H1 (cell line): Measurements from ENCODE around the gene S1PR3. TPM values are rescaled to one million over a fixed set of nuclear protein-coding genes. Genes with fewer than 3 reads are reported as not detected.

Experiments used
- CREB1 ChIP-seq: IDR thresholded peaks from 2 replicates; pipeline ENCODE4 v1.6.1; 2012; ENCODE audit warnings: inconsistent platforms
- POU5F1 ChIP-seq: IDR thresholded peaks from 2 replicates; pipeline ENCODE4 v1.6.1; 2011; ENCODE audit warnings: low read depth, mild to moderate bottlenecking, low read length, moderate library complexity
- TAF1 ChIP-seq: IDR thresholded peaks from 2 replicates; pipeline ENCODE4 v1.6.1; 2011; ENCODE audit warnings: mild to moderate bottlenecking, low read depth, low read length
- polyA plus RNA-seq, 7 experiments: library from polyadenylated mRNA; depleted of rRNA in 3 of 7; stranded (reverse) in 5 of 7; unstranded in 2 of 7; fragments of >200 nt in 5 of 7; fragments of 200-250 nt in 2 of 7; gene quantifications; 1 replicate in 5 of 7; 2 replicates in 1 of 7; 4 replicates in 1 of 7; pipeline versions ENCODE4 v1.2.1 to v1.2.3, GENCODE V29; 2011 to 2013; ENCODE audit warnings: missing spikeins in 2 of 7, mixed read lengths in 2 of 7
- total RNA-seq: library from RNA; stranded (reverse); fragmentation: NEBNext Ultra II Directional; extraction: Animal tissue kit (Norgen Biotek cat#: 25700); gene quantifications from 2 replicates; pipeline ENCODE4 v1.2.1, GENCODE V29; 2021

Gene S1PR3
- total and polyA plus RNA-seq, 2 of the 8 experiments (the other 6 are each of a cell fraction or from before 2014, with no cell fraction given) = 3.7 to 6.4 TPM

DNA sequence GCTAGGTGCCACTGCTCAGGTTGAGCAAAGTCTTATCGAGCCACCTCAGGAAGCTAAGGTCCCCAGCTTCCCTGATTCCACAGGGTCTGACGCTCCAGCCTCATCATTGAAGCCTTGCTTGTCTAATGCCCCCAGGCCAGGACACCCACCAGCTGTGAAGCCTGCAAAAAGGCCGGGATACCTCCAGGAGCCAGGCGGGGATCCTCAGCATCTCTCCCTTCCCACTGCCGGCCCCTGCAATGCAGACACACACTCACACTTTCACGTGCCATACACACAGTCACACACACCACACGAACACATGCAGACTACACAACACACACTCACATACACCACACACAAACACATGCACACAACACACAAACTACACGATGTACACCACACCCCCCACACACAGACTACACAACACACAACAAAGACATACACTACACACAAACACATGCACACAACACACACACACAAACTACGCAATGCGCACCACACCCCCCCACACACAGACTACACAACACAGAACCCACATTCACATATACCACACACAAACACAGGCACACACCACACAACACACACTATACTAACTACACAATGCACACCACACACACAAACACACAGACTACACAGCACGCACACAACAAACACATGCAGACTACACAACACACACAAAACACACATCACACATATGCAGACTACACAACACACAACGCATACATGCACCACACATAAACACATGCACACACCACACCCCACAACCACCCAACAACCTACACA, 17.8 kb upstream of the S1PR3 start (continued):
- TF ChIP-seq CREB1 (no peak), POU5F1 (no peak), TAF1 (no peak)
